WTC11 (cell line): Measurements from ENCODE around the gene DSE. TPM values are rescaled to one million over a fixed set of nuclear protein-coding genes. Genes with fewer than 3 reads are reported as not detected.
A peak's percentile ranks its signal among the peaks of the same experiment; 100 is the strongest.

ENCODE experiments used
- AR ChIP-seq: fragments of 250-450 bp; sonication (Bioruptor Pico); IDR thresholded peaks from 2 replicates; pipeline ENCODE4 v1.9.0; 2021; ENCODE audit warnings: mild to moderate bottlenecking
- ATF3 ChIP-seq: sonication (generic); formaldehyde crosslinking; conservative IDR thresholded peaks from 2 replicates; pipeline ENCODE4 v1.8.1; 2022; ENCODE audit warnings: mild to moderate bottlenecking, missing genetic modification reagents
- E2F4 ChIP-seq: sonication (generic); formaldehyde crosslinking; IDR thresholded peaks from 2 replicates; pipeline ENCODE4 v1.8.1; 2022; ENCODE audit warnings: low read depth, mild to moderate bottlenecking, moderate library complexity, missing genetic modification reagents, borderline replicate concordance
- E2F5 ChIP-seq: sonication (generic); formaldehyde crosslinking; IDR thresholded peaks from 2 replicates; pipeline ENCODE4 v1.8.1; 2022; ENCODE audit warnings: mild to moderate bottlenecking, moderate library complexity, missing genetic modification reagents
- ELF4 ChIP-seq: sonication (generic); formaldehyde crosslinking; IDR thresholded peaks from 2 replicates; pipeline ENCODE4 v1.8.1; 2022; ENCODE audit warnings: low read depth, mild to moderate bottlenecking, moderate library complexity, missing genetic modification reagents
- EMX1 ChIP-seq: fragments of 250-450 bp; sonication (Bioruptor Pico); IDR thresholded peaks from 2 replicates; pipeline ENCODE4 v1.8.0; 2021; ENCODE audit warnings: mild to moderate bottlenecking
- ETV6 ChIP-seq: sonication (generic); formaldehyde crosslinking; IDR thresholded peaks from 2 replicates; pipeline ENCODE4 v1.8.1; 2022; ENCODE audit warnings: mild to moderate bottlenecking, missing genetic modification reagents
- FOXK1 ChIP-seq: sonication (generic); formaldehyde crosslinking; IDR thresholded peaks from 2 replicates; pipeline ENCODE4 v1.8.0; 2022; ENCODE audit warnings: mild to moderate bottlenecking, moderate library complexity, missing genetic modification reagents
- HMGA2 ChIP-seq: fragments of 250-450 bp; sonication (Bioruptor Pico); IDR thresholded peaks from 2 replicates; pipeline ENCODE4 v1.4.0; 2021; ENCODE audit warnings: mild to moderate bottlenecking, moderate library complexity
- JAZF1 ChIP-seq: fragments of 250-450 bp; sonication (Bioruptor Pico); IDR thresholded peaks from 2 replicates; pipeline ENCODE4 v1.9.0; 2021; ENCODE audit warnings: moderate library complexity, mild to moderate bottlenecking, inconsistent platforms
- NFATC4 ChIP-seq: fragments of 250-450 bp; sonication (Bioruptor Pico); IDR thresholded peaks from 2 replicates; pipeline ENCODE4 v1.9.0; 2021; ENCODE audit warnings: mild to moderate bottlenecking
- SMAD4 ChIP-seq: sonication (generic); formaldehyde crosslinking; IDR thresholded peaks from 2 replicates; pipeline ENCODE4 v1.8.0; 2022; ENCODE audit warnings: mild to moderate bottlenecking, missing genetic modification reagents
- ZNF138 ChIP-seq: sonication (generic); formaldehyde crosslinking; conservative IDR thresholded peaks from 2 replicates; pipeline ENCODE4 v1.8.1; 2022; ENCODE audit warnings: mild to moderate bottlenecking, moderate library complexity, missing genetic modification reagents
- ZNF423 ChIP-seq: fragments of 250-450 bp; sonication (Bioruptor Pico); IDR thresholded peaks from 2 replicates; pipeline ENCODE4 v2.1.2; 2022; ENCODE audit warnings: mild to moderate bottlenecking, moderate library complexity
- ZNF512 ChIP-seq: sonication (generic); formaldehyde crosslinking; IDR thresholded peaks from 2 replicates; pipeline ENCODE4 v1.8.1; 2022; ENCODE audit warnings: missing genetic modification reagents, borderline replicate concordance
- total RNA-seq: library from RNA; stranded (reverse); gene quantifications from 3 replicates; pipeline ENCODE4 v1.2.3, GENCODE V29; 2021
- TF ChIP-seq, protein P1 (sequence below): fragments of 250-450 bp; sonication (Bioruptor Pico); conservative IDR thresholded peaks from 2 replicates; pipeline ENCODE4 v1.9.0; 2021; ENCODE audit warnings: mild to moderate bottlenecking
- TF ChIP-seq, protein P2 (sequence below): sonication (generic); formaldehyde crosslinking; IDR thresholded peaks from 2 replicates; pipeline ENCODE4 v1.8.0; 2022; ENCODE audit warnings: mild to moderate bottlenecking, missing genetic modification reagents
- TF ChIP-seq, protein P3 (sequence below): sonication (generic); formaldehyde crosslinking; IDR thresholded peaks from 2 replicates; pipeline ENCODE4 v1.8.1; 2023; ENCODE audit warnings: mild to moderate bottlenecking, missing genetic modification reagents, moderate library complexity
- TF ChIP-seq, protein P4 (sequence below): fragments of 250-450 bp; sonication (Bioruptor Pico); IDR thresholded peaks from 2 replicates; pipeline ENCODE4 v1.9.0; 2021; ENCODE audit warnings: moderate library complexity, mild to moderate bottlenecking, inconsistent platforms, borderline replicate concordance

Gene DSE
- total RNA-seq, 1 experiment from 2014 or later, result 78.3 TPM

GRCh38 chr6:116461932-116462885 is 91.5 kb downstream of the DSE start (continued):
- TF ChIP-seq, protein P1, sequence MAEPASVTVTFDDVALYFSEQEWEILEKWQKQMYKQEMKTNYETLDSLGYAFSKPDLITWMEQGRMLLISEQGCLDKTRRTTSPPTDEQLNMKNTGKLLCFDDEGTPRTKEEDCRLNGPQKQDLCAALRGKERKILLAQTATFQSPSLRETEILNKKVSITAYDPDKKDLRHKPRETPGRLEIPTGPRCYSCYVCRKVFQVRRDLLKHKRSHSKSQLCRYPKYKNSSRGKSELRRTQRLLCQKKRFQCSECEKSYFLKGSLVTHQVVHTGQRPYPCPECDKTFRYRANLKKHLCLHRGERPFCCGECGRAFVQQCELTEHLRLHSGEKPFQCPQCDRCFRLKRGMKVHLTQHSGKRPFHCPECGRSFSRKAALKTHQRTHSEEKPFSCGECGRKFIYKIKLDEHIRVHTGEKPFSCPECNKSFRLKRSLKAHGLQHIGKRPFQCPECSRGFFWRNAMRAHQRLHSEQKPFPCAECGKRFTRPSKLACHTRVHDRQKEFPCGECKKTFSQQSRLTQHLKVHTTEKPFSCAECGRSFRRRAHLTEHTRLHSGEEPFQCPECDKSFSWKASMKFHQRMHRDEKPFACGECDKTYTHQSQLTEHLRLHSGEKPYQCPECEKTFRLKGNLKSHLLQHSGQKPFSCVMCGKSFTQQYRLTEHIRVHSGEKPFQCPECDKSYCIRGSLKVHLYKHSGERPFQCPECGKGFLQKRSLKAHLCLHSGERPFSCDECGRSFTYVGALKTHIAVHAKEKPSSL (CRISPR knock-in tag), result no peak
- TF ChIP-seq, protein P2, sequence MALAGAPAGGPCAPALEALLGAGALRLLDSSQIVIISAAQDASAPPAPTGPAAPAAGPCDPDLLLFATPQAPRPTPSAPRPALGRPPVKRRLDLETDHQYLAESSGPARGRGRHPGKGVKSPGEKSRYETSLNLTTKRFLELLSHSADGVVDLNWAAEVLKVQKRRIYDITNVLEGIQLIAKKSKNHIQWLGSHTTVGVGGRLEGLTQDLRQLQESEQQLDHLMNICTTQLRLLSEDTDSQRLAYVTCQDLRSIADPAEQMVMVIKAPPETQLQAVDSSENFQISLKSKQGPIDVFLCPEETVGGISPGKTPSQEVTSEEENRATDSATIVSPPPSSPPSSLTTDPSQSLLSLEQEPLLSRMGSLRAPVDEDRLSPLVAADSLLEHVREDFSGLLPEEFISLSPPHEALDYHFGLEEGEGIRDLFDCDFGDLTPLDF, result peak; percentile 83
- TF ChIP-seq, protein P3, sequence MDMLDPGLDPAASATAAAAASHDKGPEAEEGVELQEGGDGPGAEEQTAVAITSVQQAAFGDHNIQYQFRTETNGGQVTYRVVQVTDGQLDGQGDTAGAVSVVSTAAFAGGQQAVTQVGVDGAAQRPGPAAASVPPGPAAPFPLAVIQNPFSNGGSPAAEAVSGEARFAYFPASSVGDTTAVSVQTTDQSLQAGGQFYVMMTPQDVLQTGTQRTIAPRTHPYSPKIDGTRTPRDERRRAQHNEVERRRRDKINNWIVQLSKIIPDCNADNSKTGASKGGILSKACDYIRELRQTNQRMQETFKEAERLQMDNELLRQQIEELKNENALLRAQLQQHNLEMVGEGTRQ, result peak; percentile 57
- TF ChIP-seq ETV6 (CRISPR knock-in tag) (peak; percentile 96; the same call in 1 of the 2 replicates), ZNF423 (CRISPR knock-in tag) (no peak), EMX1 (CRISPR knock-in tag) (no peak), E2F4 (peak; percentile 58; the same call in 1 of the 2 replicates), SMAD4 (CRISPR knock-in tag) (no peak), AR (CRISPR knock-in tag) (no peak), NFATC4 (no peak), ZNF512 (CRISPR knock-in tag) (no peak), FOXK1 (CRISPR knock-in tag) (peak; percentile 92), JAZF1 (CRISPR knock-in tag) (no peak), HMGA2 (CRISPR knock-in tag) (no peak), E2F5 (CRISPR knock-in tag) (peak; percentile 98), ZNF138 (peak; percentile 92; the same call in 1 of the 2 replicates), ATF3 (CRISPR knock-in tag) (0 out of 2 replicates have a peak, but pooled peaks have one; percentile 41), ELF4 (CRISPR knock-in tag) (peak; percentile 79; the same call in 1 of the 2 replicates)
- TF ChIP-seq, protein P4, sequence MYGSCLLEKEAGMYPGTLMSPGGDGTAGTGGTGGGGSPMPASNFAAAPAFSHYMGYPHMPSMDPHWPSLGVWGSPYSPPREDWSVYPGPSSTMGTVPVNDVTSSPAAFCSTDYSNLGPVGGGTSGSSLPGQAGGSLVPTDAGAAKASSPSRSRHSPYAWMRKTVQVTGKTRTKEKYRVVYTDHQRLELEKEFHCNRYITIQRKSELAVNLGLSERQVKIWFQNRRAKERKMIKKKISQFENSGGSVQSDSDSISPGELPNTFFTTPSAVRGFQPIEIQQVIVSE, result no peak
- TF ChIP-seq, all 79 proteins: peak for 46
